Upper lobe of left lung (tissue), 4 donors: ENCODE results near the gene PTPRM.

Experiments
- EP300 ChIP-seq, 4 donors: sonication (generic); formaldehyde crosslinking; IDR thresholded peaks; one replicate each; pipeline ENCODE4 v1.5.1; 2017; ENCODE audit warnings: antibody characterized with exemption in 4 of 4, control low read depth in 2 of 4
- POLR2A ChIP-seq, 4 donors: fragments of 450-650 bp; IDR thresholded peaks; one replicate each; pipeline ENCODE4 v1.5.1; 2016 to 2017; ENCODE audit warnings: antibody characterized with exemption in 4 of 4, mild to moderate bottlenecking in 2 of 4
- POLR2AphosphoS5 ChIP-seq, 2 donors: sonication (generic); formaldehyde crosslinking; IDR thresholded peaks; one replicate each; pipeline ENCODE4 v1.5.1; 2017; ENCODE audit warnings: antibody characterized with exemption in 2 of 2
- TF ChIP-seq, protein P1 (sequence below), 6 experiments: fragments of 450-650 bp in 4 of 6; fragments of 200-600 bp in 2 of 6; sonication (generic) in 2 of 6; IDR thresholded peaks; one replicate each; pipeline ENCODE4 v1.5.1; 2016 to 2019; ENCODE audit warnings: antibody characterized with exemption in 6 of 6

DNA sequence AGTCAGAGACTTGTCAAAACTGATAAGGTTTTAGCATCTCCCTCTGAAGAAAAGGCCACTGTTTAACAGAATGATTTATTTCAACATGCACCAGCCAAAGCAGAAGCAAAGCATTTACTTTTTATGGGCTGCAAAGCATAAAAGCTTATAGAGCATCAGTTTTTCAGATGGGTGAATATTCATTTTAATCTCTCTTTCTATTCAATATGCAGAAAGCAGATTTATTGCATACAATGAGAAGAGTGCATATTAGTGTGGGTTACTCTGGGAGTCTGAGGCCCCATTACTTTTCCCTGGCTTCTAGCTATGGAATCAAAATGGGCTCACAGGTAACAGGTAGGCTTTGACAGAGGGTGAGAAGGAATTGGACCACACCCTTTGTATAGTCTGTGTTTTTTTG is 9.0 kb downstream of the PTPRM start:
- no peak for TF ChIP-seq POLR2A (IDR thresholded peaks at IDR 0.05)
- TF ChIP-seq, protein P1, sequence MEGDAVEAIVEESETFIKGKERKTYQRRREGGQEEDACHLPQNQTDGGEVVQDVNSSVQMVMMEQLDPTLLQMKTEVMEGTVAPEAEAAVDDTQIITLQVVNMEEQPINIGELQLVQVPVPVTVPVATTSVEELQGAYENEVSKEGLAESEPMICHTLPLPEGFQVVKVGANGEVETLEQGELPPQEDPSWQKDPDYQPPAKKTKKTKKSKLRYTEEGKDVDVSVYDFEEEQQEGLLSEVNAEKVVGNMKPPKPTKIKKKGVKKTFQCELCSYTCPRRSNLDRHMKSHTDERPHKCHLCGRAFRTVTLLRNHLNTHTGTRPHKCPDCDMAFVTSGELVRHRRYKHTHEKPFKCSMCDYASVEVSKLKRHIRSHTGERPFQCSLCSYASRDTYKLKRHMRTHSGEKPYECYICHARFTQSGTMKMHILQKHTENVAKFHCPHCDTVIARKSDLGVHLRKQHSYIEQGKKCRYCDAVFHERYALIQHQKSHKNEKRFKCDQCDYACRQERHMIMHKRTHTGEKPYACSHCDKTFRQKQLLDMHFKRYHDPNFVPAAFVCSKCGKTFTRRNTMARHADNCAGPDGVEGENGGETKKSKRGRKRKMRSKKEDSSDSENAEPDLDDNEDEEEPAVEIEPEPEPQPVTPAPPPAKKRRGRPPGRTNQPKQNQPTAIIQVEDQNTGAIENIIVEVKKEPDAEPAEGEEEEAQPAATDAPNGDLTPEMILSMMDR (IDR thresholded peaks at IDR 0.05), result no peak
- TF ChIP-seq EP300 (IDR thresholded peaks at IDR 0.05), result no peak
- TF ChIP-seq POLR2AphosphoS5 (IDR thresholded peaks at IDR 0.05), result no peak
